HG02571 (cell line): ENCODE data around the gene ABCC10.
A peak's percentile ranks its signal among the peaks of the same experiment; 100 is the strongest.

ENCODE experiments used
- ATAC-seq: cut with Tn5 transposase; IDR thresholded peaks from one replicate; pipeline ENCODE4 v1.9.1; 2021; ENCODE audit warnings: mild to moderate bottlenecking, moderate library complexity; ENCODE audit not compliant: unreplicated experiment

The ABCC10 gene

DNA sequence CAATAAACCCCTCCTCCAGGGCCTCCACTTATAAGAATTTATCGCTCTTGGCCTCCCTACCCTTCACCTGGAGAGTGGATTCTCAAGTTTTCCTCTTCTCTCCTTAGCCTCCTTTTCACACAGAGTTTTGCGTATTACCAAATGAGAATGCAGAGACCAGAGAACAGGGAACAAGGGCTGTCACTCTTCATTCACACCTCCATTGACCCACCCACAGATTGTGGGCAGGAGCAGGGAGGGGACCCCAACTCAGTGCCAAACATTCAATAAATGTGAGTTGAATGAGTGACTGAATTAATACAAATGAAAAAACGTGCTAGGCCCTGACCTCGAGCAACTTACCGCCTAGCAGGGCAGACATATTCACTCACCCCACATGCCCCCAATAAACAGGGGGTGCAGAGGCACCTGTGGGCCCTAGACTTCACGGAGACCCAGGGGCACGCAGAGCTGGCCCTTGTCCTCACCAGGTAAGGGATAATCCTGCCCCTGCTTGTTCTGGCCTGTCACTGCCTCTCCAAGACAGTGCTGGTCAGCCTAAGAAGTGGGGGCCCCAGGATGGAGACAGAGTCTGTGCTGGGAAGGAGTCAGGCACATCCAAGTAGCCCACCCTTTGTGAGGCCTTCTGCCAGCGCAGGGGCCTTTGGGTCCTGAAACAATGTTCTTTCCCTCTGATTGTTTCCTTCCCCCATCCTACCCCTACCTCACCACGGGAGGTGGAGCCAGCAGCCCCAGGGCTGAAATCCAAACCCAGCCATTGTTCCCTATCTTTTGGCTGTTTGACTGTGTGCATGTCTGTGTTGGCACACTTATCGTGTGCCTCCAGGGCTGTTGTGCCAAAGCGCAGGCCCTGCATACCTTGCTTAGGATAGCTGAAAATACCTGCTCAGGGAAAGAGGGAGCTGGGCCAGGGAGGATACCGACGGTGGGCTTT, 41.7 kb downstream of the ABCC10 start:
- ATAC-seq, result no peak

DNA sequence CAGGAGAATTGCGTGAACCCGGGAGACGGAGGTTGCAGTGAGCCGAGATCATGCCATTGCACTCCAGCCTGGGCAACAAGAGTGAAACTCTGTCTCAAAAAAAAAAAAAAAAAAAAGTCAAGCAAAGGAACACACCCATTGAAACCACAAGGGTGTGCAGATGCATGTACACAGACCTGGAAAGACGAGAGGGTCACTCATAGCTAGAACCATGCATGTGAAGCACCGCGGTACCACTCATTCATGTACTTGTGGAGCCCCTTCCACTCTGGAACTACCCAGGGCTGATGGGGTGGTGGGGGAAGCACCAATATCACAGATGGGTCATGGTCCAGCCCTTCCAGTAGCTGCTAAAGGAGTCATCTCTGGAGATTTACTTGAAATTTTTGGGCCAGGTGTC, 42.6 kb downstream of the ABCC10 start:
- no peak for ATAC-seq

DNA sequence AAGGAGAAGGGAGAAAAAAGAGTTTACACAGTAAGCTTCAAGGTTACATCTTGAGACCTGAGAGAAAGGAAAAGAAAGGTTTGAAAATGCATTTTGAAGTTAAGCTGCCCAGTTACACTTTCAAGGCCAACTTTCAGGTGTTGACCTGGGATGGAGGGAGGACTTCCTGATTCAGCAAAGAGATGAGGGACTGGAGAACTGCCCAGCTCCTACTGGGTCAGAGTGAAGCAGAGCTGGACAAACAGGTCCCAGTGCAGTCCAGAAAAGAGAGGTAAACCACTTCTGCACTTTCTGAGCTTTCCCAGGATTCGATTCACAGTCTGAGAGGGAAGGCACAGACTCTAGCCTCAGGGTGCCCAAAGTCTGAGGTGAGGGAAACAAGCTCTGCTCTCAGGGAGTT, 44.1 kb downstream of the ABCC10 start:
- ATAC-seq, result no peak

DNA sequence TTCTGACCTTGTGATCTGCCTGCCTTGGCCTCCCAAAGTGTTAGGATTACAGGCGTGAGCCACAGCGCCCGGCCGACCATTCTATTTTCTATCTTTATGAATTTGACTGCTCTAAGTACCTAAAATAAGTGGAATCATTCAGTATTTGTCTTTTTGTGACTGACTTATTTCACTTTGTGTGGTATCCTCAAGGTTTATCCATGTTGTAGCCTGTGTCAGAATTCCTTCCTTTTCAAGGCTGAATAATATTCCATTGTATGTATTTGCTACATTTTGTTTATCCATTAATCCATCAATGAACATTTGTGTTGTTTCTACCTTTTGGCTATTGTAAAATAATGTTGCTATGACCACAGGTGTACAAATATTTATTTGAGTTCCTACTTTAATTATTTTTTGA, 45.2 kb downstream of the ABCC10 start:
- no peak for ATAC-seq

DNA sequence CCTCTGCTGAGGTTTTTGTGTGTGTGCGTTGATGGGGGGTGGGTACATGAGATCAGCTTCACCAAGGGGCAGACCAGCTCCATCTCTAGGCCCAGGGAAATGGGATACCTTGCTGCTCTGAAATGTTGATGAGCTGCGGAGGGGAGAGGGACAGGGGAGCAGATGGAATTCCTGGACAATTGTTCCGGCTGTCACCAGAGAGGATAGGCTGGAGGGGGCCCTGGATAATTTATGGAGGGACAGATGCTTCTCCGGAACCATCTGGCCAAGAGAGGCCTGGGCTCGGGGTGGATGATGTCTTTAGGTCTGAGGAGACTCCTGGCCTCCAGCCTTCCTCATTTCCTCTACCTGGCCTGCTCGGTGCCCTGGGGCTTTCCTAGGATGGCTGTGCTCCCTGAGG, 48.2 kb downstream of the ABCC10 start:
- no peak for ATAC-seq

DNA sequence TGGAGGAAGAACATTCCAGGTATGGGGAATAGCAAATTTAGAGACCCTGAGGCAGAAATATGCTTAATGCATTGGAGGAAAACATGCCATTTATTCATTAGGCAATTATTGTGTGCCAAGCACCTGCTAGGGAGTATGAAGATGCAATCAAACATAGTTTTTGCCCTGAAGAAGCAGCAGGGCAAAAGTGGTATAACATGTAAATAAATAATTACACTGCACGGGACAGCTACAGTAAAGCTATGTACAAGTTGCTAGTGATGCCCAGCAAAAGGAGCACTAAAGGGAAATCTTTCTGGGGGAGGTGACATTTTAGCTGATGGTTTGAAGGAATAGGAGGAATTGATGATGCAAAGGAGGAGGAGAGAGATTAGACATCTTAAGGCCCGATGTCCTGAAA, 49.4 kb downstream of the ABCC10 start:
- no peak for ATAC-seq

DNA sequence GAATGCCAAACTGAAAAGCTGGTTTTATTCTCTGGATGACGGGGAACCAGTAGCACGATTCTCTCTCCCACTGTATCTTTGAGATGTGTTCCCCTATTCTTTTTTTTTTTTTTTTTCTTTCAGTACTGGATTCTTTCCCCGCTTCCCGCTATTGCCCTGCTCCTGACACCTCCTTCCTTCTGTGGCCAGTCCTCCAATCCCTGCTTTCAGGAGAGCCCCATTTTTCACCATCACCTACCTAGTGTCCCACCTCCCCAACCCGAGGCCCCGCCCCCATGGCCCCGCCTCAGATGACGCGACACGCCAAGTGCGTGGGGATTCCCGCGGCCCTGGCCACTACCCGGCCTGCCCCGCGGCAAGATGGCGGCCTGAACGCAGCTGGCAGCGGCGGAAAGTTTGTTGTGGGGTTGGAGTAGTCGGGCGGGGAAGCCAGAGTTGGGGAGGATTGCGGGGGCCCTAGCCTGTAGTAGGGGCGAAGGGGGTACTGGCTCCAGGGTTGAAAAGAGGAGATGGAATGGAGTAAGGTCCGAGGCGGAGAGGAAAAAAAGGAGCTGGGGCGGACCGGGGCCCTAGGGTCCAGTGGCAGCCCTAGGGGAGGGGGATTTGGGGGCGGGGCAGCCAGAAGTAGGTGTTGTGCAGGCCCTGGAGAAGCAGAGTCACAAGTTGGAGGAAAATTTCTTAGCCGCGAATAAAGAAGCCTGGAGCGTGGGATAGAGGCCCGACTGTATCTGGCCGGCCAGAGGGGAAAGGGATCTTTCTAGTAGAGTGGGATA, 50.1 kb downstream of the ABCC10 start, which contains the start of gene TJAP1:
TJAP1 (plus strand) TSS at position 336 of the 773 bp plus-strand sequence. CDS start 21,432 bp downstream, outside the sequence.
- peak; percentile 98 for ATAC-seq

DNA sequence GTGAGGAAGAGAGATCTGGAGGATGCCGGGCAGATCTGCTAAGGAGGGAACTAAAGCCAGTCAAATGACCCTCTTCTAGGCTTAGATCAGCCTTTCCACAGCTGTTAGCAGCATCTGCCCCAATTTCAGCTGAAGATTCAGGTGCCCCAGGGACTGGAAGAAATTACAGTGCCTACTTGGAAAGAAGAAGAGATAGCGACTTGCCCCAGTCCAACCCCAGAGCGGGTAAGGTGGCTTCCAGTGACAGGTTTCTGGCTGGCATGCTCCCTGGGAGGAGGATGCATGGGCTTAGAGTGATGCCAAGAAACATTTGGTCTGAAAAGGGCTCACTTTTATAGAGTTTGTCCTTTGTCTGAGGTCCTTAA, 50.6 kb downstream of the ABCC10 start:
- ATAC-seq, result no peak

DNA sequence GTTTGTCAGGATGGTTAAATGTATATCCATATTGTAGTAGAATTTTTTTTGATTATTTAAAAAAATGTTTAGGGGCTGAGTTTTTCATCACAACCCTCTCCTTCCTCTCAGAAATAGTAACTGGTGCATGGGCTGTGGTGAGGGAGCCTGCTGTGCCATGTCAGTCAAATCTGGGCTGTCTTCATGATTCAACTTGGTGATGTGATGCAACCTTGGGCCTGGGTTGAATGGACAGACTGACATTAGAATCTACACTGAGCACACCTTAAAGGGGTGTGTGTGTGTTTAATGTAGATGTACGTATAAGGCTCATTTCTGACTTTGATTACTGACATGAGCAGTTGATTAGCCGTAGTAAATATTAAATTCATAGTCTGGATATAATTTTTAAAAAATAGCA, 53.7 kb downstream of the ABCC10 start:
- ATAC-seq, result no peak

DNA sequence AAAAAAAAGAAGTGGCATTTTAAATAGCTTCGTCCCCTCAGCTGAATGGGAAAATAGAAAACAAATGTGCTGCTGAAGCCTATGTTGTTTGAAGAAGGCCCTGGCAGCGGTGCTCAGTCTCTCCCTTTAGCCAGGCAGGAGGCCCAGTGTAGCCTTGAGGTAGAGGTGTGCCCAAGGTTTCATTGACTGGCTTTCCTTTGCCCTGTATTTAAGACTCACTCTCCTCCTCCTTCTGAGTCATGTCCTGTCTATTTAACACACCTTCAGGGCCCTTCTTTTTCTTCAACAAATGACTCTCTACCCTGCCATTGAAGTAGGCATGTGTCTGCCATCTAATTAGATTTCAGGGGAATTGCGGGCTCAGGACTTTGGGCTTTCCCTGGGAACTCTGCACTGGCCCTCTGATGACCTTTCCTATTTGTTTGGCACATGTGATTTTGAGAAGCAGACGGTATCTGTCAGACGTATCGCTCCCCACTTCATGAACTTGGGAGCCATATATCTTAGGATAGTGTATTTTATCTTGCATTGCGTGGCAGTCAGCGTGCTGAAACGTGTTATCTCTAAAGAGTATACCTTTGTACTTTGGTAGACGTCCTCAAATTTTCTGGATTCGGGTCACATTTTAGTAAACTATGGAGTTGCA, 54.4 kb downstream of the ABCC10 start:
- no peak for ATAC-seq

DNA sequence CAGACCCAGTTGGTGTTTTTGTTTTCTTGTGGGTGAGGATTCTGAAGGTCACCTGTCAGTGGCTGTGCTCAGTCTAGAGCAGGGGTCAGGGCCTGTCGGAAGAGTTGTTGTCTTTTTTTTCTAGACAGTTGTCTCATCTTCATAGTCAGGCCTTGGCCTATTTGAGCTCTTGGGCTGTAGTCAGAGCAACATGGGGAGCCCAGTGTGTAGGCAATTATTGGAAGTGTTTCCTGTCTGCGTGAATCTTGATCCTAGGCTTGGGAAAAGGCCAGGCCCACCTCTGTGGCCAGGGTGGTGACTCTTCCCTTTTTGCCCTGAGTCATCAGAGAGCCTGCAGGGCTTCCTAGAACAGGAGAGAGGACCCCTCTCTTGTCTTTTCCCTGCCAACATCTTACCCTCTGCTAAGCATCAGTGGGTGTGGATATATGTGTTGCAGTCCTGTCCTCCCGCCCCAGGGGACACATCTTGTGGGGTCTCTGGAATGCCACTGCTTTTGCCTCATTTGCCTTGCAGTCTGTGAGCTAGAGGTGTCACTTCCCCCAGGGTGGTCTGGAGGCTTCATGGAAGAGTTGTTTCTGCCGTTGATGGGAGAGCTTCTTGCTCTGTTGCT, 61.4 kb downstream of the ABCC10 start:
- ATAC-seq, result no peak

DNA sequence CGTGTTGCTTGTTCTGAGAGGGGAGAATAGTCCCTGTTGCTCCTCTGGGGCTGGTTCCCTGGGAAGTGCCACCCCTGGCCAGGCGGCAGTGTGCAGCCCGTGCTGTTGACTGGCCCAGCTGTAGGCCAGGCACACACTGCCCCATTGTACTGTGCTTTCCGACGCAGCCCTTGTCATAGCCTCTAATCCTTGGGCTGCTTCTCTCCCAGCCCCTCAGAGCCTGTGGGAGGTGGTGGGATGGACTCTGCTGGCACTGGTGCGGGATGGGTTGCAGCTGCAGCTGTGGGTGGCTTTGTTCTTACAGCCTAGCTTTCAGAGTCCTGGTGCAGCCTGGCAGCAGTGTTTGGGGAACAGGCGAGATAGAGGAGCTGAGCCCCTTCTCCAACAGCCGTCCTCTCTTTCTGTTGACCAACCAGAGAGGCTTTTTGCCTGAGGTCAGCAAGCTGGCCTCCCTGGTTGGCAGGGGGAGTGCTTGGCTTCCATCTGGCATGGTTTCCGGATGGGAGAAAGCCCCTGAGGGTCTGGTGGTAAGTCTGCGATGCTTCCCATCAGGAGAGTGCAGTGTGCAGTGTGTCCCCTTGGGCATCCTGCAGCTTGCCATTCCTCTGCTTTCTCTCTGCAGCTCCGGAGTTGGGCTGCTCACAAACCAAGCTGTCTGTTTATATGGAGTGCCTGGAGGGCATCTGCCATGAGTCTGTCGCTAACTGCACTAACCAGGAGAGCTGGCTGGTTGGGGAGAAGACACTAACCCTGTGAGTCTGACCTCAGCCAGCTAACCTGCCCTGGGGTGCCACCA, 62.1 kb downstream of the ABCC10 start:
- ATAC-seq, result no peak

DNA sequence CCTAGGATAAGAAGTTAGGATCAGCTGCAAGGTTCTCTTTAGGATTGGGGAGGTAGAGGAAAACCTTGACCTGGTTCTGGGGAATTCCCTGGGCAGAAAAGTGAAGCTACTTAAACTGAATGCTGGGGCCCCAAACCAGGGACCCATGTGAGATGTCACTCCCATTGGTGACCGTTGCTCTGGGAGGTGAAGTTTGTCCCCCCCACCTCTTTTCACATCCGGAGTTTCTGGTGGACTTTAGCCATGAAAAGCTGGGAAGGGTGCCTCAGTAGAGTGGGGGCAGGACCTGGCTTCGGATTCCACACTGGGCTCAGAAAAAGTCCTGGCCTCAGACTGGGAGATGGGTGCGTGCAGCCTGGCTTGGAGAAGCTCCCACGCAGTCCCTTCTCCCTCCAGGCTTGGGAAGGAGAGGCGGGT, 63.2 kb downstream of the ABCC10 start:
- no peak for ATAC-seq

DNA sequence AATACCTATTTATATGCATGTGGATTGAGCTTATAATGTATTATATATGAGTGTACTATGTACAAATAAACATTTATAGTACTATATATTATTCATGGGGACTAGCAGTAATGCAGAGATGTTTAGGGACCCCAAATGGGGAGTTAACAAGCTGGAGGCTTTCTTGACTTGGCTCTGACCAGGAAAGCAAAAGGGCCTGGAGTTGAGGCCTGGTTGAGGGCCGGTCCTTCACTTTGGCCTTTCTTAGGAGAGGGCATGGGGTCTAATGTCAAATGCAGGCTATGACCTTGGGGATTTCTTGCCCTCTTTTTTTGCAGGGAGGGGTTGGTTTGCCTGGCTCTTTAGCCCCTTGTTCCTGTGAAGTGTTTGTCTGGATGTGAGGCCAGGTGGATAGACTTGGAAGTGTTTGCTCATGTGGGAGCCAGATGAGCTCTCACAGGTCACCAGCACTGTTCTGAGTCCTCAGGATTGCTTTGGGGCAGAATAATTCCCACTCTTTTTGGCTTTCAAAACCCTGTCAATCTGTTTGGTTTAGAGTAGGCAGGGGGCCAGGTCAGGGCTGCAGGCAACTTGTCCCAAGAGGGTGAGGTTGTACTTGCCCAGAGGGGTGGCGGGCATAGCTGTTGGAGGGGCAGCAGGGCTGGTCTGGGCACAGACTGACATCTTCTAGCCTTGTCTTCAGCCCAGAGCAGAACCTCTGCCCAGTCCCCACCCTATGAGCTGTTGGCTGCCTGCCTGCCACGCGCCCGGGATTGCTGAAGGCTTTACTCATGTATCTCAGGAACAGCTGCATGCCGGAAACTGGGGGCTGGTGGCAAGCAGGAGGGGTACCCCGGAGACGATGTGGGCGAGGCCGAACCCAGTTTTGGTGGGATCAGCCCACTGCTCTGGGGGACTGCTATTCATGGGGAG, 64.7 kb downstream of the ABCC10 start:
- no peak for ATAC-seq

DNA sequence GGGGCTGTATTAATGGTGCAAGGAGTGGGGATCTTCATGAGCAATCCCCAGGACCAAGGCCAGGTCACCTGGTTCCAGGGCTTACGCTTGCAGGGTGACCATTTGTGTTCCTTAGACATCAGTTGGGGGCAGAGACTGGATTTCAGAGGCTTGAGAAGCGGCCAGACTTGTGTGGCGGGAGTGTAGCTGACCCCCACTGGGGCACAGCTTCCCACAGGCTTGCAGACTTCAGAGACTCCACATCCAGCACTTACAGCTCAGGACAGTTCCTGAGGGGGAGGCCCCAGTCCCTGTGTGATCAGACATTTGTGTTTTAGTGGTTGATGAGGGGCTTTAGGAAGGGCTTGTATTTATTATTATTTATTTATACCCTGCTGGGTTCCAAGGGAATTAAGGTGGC, 65.3 kb downstream of the ABCC10 start:
- no peak for ATAC-seq

DNA sequence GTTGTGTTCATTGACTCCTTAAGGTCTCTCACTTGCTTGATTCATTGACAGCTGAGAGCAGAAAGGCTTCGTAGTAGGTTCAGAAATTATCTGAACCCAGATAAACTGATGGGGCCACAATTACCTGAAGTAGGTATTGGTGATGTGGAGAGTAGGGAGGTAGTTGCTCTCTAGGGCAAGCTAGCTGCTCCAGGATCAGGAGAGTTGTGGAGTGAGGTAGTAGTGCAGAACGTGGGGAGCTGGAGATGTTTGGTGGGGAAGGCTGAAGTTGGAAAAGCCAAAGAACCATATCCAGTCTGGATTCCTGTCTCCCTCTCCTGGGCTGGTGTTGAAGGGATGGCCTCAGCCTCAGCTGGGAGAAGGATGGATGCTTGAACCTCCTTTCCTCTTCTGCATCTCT, 65.9 kb downstream of the ABCC10 start:
- ATAC-seq, result no peak

DNA sequence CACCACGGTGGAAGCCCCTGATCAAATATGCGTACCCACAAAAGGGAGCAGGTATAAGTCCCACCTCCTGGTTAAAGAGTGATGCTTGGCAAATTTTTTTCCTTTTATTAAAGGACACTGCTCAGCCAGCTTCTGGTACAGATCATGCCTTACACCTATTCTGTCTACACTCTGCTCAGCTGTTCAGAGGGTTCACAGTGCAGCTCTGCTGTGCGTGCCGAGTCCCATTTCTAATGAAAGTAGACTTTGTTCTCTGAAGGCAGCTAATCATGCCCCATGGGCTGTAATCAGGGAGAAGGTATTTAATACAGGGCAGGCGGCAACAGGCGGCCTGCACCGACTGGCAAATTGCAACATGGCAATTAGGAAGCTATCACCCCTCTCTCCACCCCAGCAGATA, 66.5 kb downstream of the ABCC10 start:
- ATAC-seq, result no peak

DNA sequence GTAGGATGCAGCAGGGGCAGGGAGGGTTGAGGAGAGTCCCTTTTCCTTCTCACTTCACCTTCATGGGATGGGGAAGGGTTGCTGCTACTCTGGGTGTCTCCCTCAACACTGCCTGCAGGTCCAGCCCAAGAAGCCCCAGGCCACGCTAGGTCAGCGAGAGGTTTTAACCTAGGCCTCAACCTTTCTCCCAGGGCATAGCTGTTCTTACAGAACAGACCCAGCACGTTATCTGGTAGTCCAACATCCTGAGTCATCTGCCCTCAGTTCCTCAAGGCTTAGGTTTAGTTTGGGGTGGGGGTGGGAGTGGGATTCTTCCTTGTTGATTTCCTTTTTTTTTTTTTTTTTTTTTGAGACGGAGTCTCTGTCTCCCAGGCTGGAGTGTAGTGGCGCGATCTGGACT, 67.0 kb downstream of the ABCC10 start:
- no peak for ATAC-seq

DNA sequence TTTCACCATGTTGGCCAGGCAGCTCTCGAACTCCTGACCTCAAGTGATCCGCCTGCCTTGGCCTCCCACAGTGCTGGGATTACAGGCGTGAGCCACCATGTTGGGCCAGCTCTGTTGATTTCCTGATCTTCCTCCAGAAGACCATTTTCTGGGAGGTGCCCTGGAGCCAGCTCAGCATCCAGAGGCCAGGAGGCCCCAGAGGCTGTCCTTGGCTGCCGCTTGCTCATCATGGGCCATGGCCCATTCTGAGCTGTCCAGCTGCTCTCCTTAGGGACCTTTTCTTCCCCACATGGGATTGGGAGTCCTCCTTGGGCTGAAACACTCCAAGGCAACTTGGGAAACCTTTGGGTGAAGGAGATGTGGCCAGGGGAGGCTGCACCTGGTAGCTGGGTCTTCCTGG, 67.4 kb downstream of the ABCC10 start:
- no peak for ATAC-seq
